GM12878 (cell line): ENCODE data around the gene MAN1A1. TPM values are rescaled to one million over a fixed set of nuclear protein-coding genes. Genes with fewer than 3 reads are reported as not detected.

Experiments
- ATAC-seq: fragments of 200-7000 bp; cut with Tn5 transposase; 3 replicates; pipeline ENCODE4 v1.9.1; 2020; ENCODE audit warnings: mild to moderate bottlenecking, moderate library complexity
- BruUV-seq: library from RNA; stranded (reverse); fragments of 400-500 nt; replicated peaks from 2 replicates; lab custom pipeline; 2021; lab: Mats Ljungman, UMichigan
- CTCF ChIA-PET: fragments of 300-600 bp; sonication (Branson Sonifier 250); formaldehyde crosslinking; extraction: SDS; loops from one replicate; lab custom pipeline; 2021; ENCODE audit warnings: inconsistent platforms; lab: Yijun Ruan, JAX
- POLR2A ChIA-PET: fragments of 350-600 bp; formaldehyde crosslinking; extraction: SDS; loops from one replicate; lab custom pipeline; 2021; ENCODE audit warnings: inconsistent platforms; lab: Charles Lee
- RAD21 ChIA-PET: fragments of 300-600 bp; sonication (Branson Sonifier 250); formaldehyde crosslinking; loops from one replicate; lab custom pipeline; 2023; ENCODE audit warnings: antibody characterized with exemption; ENCODE audit not compliant: unreplicated experiment; lab: Charles Lee
- SMC1A ChIA-PET: fragments of 300-600 bp; sonication (Branson Sonifier 250); formaldehyde crosslinking; loops from one replicate; lab custom pipeline; 2023; ENCODE audit not compliant: unreplicated experiment, uncharacterized antibody; lab: Charles Lee
- DNase-seq: peaks from one replicate; pipeline ENCODE4 v3.0.0-alpha.2; 2011; ENCODE audit warnings: low read depth, low spot score
- FAIRE-seq: peaks from 3 replicates; lab custom pipeline; 2011; peaks lifted over from hg19 to GRCh38; lab: Jason Lieb, UNC
- H2AFZ ChIP-seq: 2 replicates; pipeline ENCODE4 v1.6.0; 2011; ENCODE audit warnings: low read depth, low read length, control low read depth; ENCODE audit not compliant: control insufficient read depth
- H3K27ac ChIP-seq: 2 replicates; pipeline ENCODE4 v1.5.1; 2011; ENCODE audit warnings: control low read depth; ENCODE audit not compliant: control insufficient read depth, insufficient read depth
- H3K27me3 ChIP-seq, 2 experiments: replicated peaks in 1 of 2; 2 replicates each; pipeline versions ENCODE4 v1.6.0 to v1.6.1; 2011; ENCODE audit warnings: low read length in 1 of 2; ENCODE audit not compliant: control insufficient read depth in 2 of 2, insufficient read depth in 2 of 2
- H3K36me3 ChIP-seq, 2 experiments: 2 replicates each; pipeline ENCODE4 v1.5.1; 2011; ENCODE audit warnings: low read length in 1 of 2; ENCODE audit not compliant: control insufficient read depth in 2 of 2, insufficient read depth in 2 of 2
- H3K4me1 ChIP-seq: 2 replicates; pipeline ENCODE4 v1.6.1; 2011; ENCODE audit warnings: mild to moderate bottlenecking, low read length, moderate library complexity, mixed read lengths; ENCODE audit not compliant: control insufficient read depth, insufficient read depth
- H3K4me2 ChIP-seq: 2 replicates; pipeline ENCODE4 v1.6.0; 2011; ENCODE audit warnings: control low read depth; ENCODE audit not compliant: control insufficient read depth, insufficient read depth
- H3K4me3 ChIP-seq: fragments of 200-600 bp; sonication (generic); 2 replicates; pipeline ENCODE4 v1.5.1; 2016
- H3K79me2 ChIP-seq: 2 replicates; pipeline ENCODE4 v1.6.0; 2011; ENCODE audit warnings: low read length; ENCODE audit not compliant: control insufficient read depth, insufficient read depth
- H3K9ac ChIP-seq: 2 replicates; pipeline ENCODE4 v1.8.0; 2011; ENCODE audit warnings: low read length, control low read depth, mixed read lengths; ENCODE audit not compliant: control insufficient read depth, insufficient read depth
- H3K9me3 ChIP-seq: replicated peaks from 3 replicates; pipeline ENCODE4 v1.5.1; 2011; ENCODE audit warnings: mild to moderate bottlenecking, low read length; ENCODE audit not compliant: control insufficient read depth, insufficient read depth
- H4K20me1 ChIP-seq: 2 replicates; pipeline ENCODE4 v1.6.0; 2011; ENCODE audit not compliant: control insufficient read depth, insufficient read depth
- BHLHE40 ChIP-seq, 2 experiments: fragments of 450-650 bp in 1 of 2; IDR thresholded peaks; 2 replicates each; pipeline ENCODE4 v1.6.1; 2011 to 2017; ENCODE audit warnings: low read depth in 2 of 2, borderline replicate concordance in 1 of 2, improper control_type of control experiment in 1 of 2, low read length in 1 of 2, mild to moderate bottlenecking in 1 of 2
- CBX3 ChIP-seq: fragments of 200-600 bp; sonication (generic); IDR thresholded peaks from 2 replicates; pipeline ENCODE4 v1.6.1; 2016; ENCODE audit warnings: low read depth, borderline replicate concordance
- EZH2 ChIP-seq: IDR thresholded peaks from 2 replicates; pipeline ENCODE4 v1.6.1; 2012; ENCODE audit warnings: low read depth, mild to moderate bottlenecking, control low read depth, inconsistent platforms, low read length, borderline replicate concordance; ENCODE audit not compliant: control insufficient read depth
- HDAC6 ChIP-seq: fragments of 200-600 bp; sonication (generic); IDR thresholded peaks from one replicate; pipeline ENCODE4 v1.8.0; 2017; ENCODE audit warnings: antibody characterized with exemption; ENCODE audit not compliant: unreplicated experiment
- PAX8 ChIP-seq: fragments of 450-650 bp; IDR thresholded peaks from 2 replicates; pipeline ENCODE4 v1.6.1; 2017; ENCODE audit warnings: mild to moderate bottlenecking, moderate library complexity
- RELA ChIP-seq: fragments of 450-650 bp; IDR thresholded peaks from 2 replicates; pipeline ENCODE4 v1.8.0; 2014; ENCODE audit warnings: borderline replicate concordance; ENCODE audit not compliant: partially characterized antibody
- SIN3A ChIP-seq: IDR thresholded peaks from 2 replicates; pipeline ENCODE4 v1.6.1; 2012; ENCODE audit warnings: low read depth, low read length, improper control_type of control experiment
- TBL1XR1 ChIP-seq: IDR thresholded peaks from 2 replicates; pipeline ENCODE4 v1.6.1; 2012; ENCODE audit warnings: low read depth, low read length, improper control_type of control experiment
- YBX1 ChIP-seq: fragments of 450-650 bp; IDR thresholded peaks from 2 replicates; pipeline ENCODE4 v1.6.1; 2016; ENCODE audit warnings: antibody characterized with exemption
- YY1 ChIP-seq: IDR thresholded peaks from 2 replicates; pipeline ENCODE4 v1.6.1; 2011; ENCODE audit warnings: low read depth, mild to moderate bottlenecking, low read length
- ZNF274 ChIP-seq: IDR thresholded peaks from one replicate; pipeline ENCODE4 v1.8.0; 2011; ENCODE audit not compliant: insufficient read length, insufficient read depth
- ZSCAN29 ChIP-seq: fragments of 450-650 bp; IDR thresholded peaks from 2 replicates; pipeline ENCODE4 v1.6.1; 2017; ENCODE audit warnings: mild to moderate bottlenecking, moderate library complexity
- WGBS: methylation state at CpG from one replicate; pipeline ENCODE4 v1.1.6; 2016; ENCODE audit warnings: low lambda C conversion rate; ENCODE audit not compliant: insufficient replicate concordance, insufficient coverage; ENCODE audit errors: missing lambda C conversion rate; 5-methylcytosine and 5-hydroxymethylcytosine counted together
- in situ Hi-C: fragments of 300-500 bp; cut with MboI; formaldehyde crosslinking; loops from 9 replicates; pipeline ENCODE4 v1.14.3; 2018; ENCODE audit warnings: mixed read lengths
- intact Hi-C: fragments of 100-400 bp; cut with micrococcal nuclease; formaldehyde crosslinking; loops from one replicate; pipeline ENCODE4 v1.14.2; 2022; ENCODE audit not compliant: unreplicated experiment
- polyA plus RNA-seq, 11 experiments: library from polyadenylated mRNA; depleted of rRNA in 4 of 11; unstranded in 6 of 11; stranded (reverse) in 5 of 11; fragments of >200 nt; fragmentation: Nextera tagmentation in 4 of 11; fragmentation: Illumina TruSeq in 1 of 11; extraction: Ambion mirVana in 4 of 11; extraction: Trizol in 1 of 11; gene quantifications; 1 replicate in 1 of 11; 2 replicates in 10 of 11; pipeline versions ENCODE4 v1.2.1 to v1.2.3, GENCODE V29; 2011 to 2016; ENCODE audit warnings: inconsistent platforms in 2 of 11, missing spikeins in 2 of 11, low read depth in 1 of 11
- total RNA-seq, 4 experiments: library from RNA; depleted of rRNA in 3 of 4; stranded (reverse); fragments of >200 nt in 3 of 4; fragmentation: Illumina TruSeq in 1 of 4; extraction: Trizol in 1 of 4; gene quantifications; 2 replicates each; pipeline versions ENCODE4 v1.2.1 to v1.2.3, GENCODE V29; 2013 to 2021
- TF ChIP-seq, protein P1 (sequence below): IDR thresholded peaks from 2 replicates; pipeline ENCODE4 v1.6.1; 2011; ENCODE audit warnings: low read depth, mild to moderate bottlenecking, low read length, moderate library complexity, borderline replicate concordance; ENCODE audit errors: extremely low read depth
- TF ChIP-seq, protein P2 (sequence below): fragments of 450-650 bp; IDR thresholded peaks from 2 replicates; pipeline ENCODE4 v1.6.1; 2017; ENCODE audit warnings: mild to moderate bottlenecking, low read depth, inconsistent platforms; ENCODE audit not compliant: poor library complexity, severe bottlenecking

The MAN1A1 gene
- total and polyA plus RNA-seq, 10 of the 15 experiments (the other 5 are each of a cell fraction or from before 2014, with no cell fraction given), result 5.4 to 28.1 (median 19.5) TPM

DNA sequence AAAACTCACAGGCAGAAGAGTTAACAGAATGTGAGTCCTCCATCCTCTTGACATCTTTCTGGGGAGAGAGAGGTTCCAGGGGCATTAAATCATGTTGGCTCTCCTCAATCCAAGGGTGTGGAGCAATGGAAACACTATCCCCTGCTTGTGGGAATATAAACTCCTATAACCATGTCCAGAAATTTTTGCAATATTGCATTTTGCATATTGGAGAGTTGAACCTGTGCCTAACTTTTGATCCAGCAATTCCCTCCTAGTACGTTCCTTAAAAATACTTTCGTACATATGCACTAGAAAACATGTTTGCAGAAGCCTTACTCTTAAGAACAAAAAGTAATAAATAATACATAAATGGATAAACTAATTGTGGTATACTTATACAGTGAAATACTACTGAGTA lies 214.8 kb downstream of the MAN1A1 start:
- ATAC-seq (no peak), DNase-seq (no peak), FAIRE-seq (no peak)
- Histone ChIP-seq H3K27me3 (no peaks in the 10 kb centered on the region; a peak in 1 of 4 replicates), H3K9ac (no peak overlapping the region), H3K4me3 (no peak overlapping the region), H3K9me3 (no peaks in the 10 kb centered on the region), H3K4me2 (no peak overlapping the region), H4K20me1 (no peaks in the 10 kb centered on the region), H2AFZ (no peak overlapping the region), H3K79me2 (no peaks in the 10 kb centered on the region), H3K4me1 (peaks cover 6% of the 10 kb centered on the region; the same call in 1 of the 2 replicates), H3K36me3 (no peaks in the 10 kb centered on the region), H3K27ac (no peak overlapping the region)
- CTCF ChIA-PET, result interaction anchor here (1.2 kb wide), 1 partner anchor 13 kb away, joined by 4 read pairs; no protein-coding TSS in a partner anchor
- no TSS peak for BruUV-seq
- WGBS, result 80% methylated on average over 2 of the region's 2 CpGs
- TF ChIP-seq YY1 (no peak), CBX3 (no peak), PAX8 (no peak), BHLHE40 (IDR thresholded peaks at IDR 0.05; ENCODE audit: borderline replicate concordance in 1 of 2, low read depth in 2 of 2, low read length in 1 of 2) (no peak), TBL1XR1 (no peak), YBX1 (no peak), SIN3A (no peak), ZSCAN29 (no peak), HDAC6 (no peak), EZH2 (no peak), RELA (no peak), ZNF274 (no peak)
- TF ChIP-seq, protein P1, sequence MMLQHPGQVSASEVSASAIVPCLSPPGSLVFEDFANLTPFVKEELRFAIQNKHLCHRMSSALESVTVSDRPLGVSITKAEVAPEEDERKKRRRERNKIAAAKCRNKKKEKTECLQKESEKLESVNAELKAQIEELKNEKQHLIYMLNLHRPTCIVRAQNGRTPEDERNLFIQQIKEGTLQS, result no peak
- TF ChIP-seq, protein P2, sequence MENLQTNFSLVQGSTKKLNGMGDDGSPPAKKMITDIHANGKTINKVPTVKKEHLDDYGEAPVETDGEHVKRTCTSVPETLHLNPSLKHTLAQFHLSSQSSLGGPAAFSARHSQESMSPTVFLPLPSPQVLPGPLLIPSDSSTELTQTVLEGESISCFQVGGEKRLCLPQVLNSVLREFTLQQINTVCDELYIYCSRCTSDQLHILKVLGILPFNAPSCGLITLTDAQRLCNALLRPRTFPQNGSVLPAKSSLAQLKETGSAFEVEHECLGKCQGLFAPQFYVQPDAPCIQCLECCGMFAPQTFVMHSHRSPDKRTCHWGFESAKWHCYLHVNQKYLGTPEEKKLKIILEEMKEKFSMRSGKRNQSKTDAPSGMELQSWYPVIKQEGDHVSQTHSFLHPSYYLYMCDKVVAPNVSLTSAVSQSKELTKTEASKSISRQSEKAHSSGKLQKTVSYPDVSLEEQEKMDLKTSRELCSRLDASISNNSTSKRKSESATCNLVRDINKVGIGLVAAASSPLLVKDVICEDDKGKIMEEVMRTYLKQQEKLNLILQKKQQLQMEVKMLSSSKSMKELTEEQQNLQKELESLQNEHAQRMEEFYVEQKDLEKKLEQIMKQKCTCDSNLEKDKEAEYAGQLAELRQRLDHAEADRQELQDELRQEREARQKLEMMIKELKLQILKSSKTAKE, result no peak
- in situ Hi-C loops (no loop called here), intact Hi-C loops (no loop called here)
- POLR2A ChIA-PET, result no interaction called here
- SMC1A ChIA-PET, result no interaction called here
- RAD21 ChIA-PET, result no interaction called here
